Measurements from ENCODE around the gene PRR32. TPM values are rescaled to one million over a fixed set of nuclear protein-coding genes. Genes with fewer than 3 reads are reported as not detected.

PRR32 gene
- total and polyA plus RNA-seq, 2 of the 8 experiments (the other 6 are each of a cell fraction or from before 2014, with no cell fraction given) = not detected

DNA sequence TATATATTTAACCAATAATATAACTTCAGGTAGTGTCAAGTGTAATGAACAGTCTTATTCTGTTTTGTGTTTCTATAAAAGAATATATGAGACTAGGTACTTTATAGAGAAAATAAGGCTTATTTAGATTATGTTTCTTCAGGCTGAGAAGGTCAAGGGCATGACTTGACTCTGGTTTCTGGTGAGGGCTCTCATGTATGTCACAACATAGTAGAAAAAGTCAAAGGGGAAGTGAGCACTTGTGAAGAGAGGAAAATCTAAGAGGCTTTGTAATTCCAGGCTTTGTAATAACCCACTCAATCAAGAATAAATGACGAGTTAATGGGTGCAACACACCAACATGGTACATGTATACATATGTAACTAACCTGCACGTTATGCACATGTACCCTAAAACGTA is 27.6 kb downstream of the PRR32 start (continued):
- TF ChIP-seq CTBP2 (IDR thresholded peaks at IDR 0.05; ENCODE audit: borderline replicate concordance, insufficient read depth, insufficient read length, low read length) = no peak
- no peak for TF ChIP-seq TBP (IDR thresholded peaks at IDR 0.05; ENCODE audit: low read depth, low read length)
- no peak for TF ChIP-seq RXRA (IDR thresholded peaks at IDR 0.05; ENCODE audit: insufficient read depth, low read depth, low read length)
- no peak for TF ChIP-seq SIX5 (IDR thresholded peaks at IDR 0.05; ENCODE audit: low read depth, low read length)
